Placental epithelial cell (primary cell): Measurements from ENCODE around the gene SMCP. TPM values are rescaled to one million over a fixed set of nuclear protein-coding genes. Genes with fewer than 3 reads are reported as not detected.

Experiments
- total RNA-seq: library from RNA; depleted of rRNA; stranded (reverse); fragments of >200 nt; gene quantifications from 2 replicates; pipeline ENCODE4 v1.2.3, GENCODE V29; 2012

Gene SMCP, protein sequence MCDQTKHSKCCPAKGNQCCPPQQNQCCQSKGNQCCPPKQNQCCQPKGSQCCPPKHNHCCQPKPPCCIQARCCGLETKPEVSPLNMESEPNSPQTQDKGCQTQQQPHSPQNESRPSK
- total RNA-seq, result not detected in 2 replicates

DNA sequence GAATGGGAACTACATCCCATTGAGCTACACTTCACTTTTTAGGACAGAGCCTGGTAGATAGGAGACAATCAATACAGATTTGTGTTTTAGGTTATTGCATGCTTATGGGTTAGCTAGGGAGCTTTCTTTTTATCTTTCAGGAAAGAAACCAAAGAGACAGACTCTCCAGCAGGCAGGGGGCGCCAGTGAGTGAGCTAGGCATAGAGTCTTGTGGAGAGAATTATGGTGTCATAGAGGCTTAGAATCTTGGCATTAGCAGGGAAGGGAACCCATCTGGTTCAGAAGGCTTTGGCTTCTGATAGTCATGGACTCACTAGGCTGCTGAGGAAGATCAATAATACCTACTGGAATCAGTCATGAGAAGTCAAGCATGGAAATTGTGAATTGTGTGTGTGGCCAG is at the start of gene SMCP:
SMCP (plus strand) TSS at position 281 of the 400 bp plus-strand sequence. CDS start 6,101 bp downstream, outside the sequence.

DNA sequence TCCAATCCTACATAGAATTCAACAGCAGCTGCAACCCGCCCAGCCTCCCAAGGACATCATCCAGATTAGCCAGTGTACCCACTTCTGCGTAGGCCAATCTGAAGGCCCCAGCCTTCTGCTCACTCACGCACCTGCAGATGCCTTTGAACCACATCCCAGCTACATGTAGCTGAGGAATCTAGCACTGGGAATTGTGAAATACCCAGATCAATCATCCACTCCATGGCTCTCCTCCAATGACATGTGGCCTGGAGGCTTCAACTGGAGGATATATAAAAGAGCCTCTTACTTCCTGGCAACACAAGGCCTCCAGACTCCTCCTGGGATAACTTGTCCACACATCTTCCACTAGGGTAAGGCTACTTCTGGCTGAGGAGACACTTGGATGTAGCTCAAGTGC is 35.6 kb upstream of the SMCP start, which contains the start of gene LCE6A:
LCE6A (plus strand) TSS at position 301 of the 400 bp plus-strand sequence. CDS start 665 bp downstream, outside the sequence.

DNA sequence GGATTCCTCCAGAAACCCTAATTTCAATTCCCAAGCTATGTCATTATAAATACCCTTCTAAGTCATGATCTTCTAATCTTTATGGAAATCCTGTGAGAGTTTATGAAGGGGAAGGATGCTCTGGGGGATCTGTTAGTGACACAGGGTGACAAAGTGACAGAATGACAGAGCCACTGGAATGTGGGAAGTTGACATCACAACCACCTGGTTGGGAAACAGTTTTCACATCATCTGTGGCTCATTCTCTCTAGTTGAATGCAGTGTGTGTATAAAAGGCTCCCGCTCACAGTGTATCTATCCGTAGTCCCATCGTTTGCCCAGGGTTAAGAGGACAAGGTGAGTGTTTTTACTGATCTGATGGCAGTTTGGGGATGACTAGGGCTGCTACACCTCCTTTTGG is 18.4 kb upstream of the SMCP start, which contains the start of gene LCE7A:
LCE7A (plus strand) TSS at position 301 of the 400 bp plus-strand sequence. CDS start 702 bp downstream, outside the sequence.

DNA sequence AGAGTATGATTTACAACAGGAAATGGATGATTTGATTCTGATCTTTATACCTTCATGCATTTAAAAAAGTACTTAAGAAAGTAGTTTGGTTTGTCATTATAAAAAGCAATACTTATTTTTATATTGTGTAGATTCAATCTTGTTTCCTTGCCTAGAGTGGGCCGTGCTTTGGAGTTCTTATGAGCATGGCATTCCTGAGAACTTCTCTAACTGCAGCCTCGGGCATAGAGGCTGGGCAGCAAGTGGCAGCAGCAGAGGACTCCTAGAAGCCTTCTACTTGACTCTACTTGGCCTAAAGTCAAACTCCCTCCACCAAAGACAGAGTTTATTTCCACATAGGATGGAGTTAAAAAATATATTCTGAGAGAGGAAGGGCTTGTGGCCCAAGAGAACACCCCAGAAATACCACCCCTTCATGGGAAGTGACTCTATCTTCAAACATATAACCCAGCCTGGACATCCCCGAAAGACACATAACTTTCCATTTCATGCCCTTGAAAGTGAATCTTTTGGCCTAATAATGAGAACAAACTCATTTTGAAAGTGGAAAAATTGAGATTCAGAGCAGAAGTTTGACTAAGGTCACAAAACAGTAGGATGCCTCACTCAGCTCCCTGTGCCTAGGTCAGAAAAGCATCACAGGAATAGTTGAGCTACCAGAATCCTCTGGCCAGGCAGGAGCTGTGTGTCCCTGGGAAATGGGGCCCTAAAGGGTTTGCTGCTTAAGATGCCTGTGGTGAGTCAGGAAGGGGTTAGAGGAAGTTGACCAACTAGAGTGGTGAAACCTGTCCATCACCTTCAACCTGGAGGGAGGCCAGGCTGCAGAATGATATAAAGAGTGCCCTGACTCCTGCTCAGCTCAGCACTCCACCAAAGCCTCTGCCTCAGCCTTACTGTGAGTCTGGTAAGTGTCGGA is 29.8 kb downstream of the SMCP start, which contains the start of gene IVL:
IVL (plus strand) TSS at position 861 of the 916 bp plus-strand sequence. CDS start 1,252 bp downstream, outside the sequence.

Other genes with a start within 250 kb of the SMCP start
- not detected in 2 replicates for gene LCE2D, start 214.9 kb upstream of the SMCP start, total RNA-seq
- gene LCE2C, start 203.0 kb upstream of the SMCP start, total RNA-seq, result not detected in 2 replicates
- gene LCE2B, start 192.2 kb upstream of the SMCP start, total RNA-seq, result not detected in 2 replicates
- 0.79 TPM in 1 of 2 replicates, not detected in the other for gene LCE2A, start 180.0 kb upstream of the SMCP start, total RNA-seq
- gene LCE4A, start 170.2 kb upstream of the SMCP start, total RNA-seq, result not detected in 2 replicates
- gene KPRP, start 120.3 kb upstream of the SMCP start, total RNA-seq, result not detected in 2 replicates
- gene LCE1F, start 103.2 kb upstream of the SMCP start, total RNA-seq, result not detected in 2 replicates
- gene LCE1E, start 92.1 kb upstream of the SMCP start, total RNA-seq, result not detected in 2 replicates
- not detected in 2 replicates for gene LCE1D, start 81.6 kb upstream of the SMCP start, total RNA-seq
- not detected in 2 replicates for gene LCE1C, start 71.7 kb upstream of the SMCP start, total RNA-seq
- gene LCE1B, start 66.4 kb upstream of the SMCP start, total RNA-seq, result not detected in 2 replicates
- gene LCE1A, start 50.8 kb upstream of the SMCP start, total RNA-seq, result not detected in 2 replicates
- gene LCE6A, start 35.5 kb upstream of the SMCP start, total RNA-seq, result not detected in 2 replicates
- not detected in 2 replicates for gene LCE7A, start 18.3 kb upstream of the SMCP start, total RNA-seq
- 0.54 and 0.79 TPM in 2 replicates for gene IVL, start 30.2 kb downstream of the SMCP start, total RNA-seq
- not detected in 2 replicates for gene SPRR5, start 68.9 kb downstream of the SMCP start, total RNA-seq
- not detected in 2 replicates for gene SPRR4, start 92.3 kb downstream of the SMCP start, total RNA-seq
- gene SPRR1A, start 105.8 kb downstream of the SMCP start, total RNA-seq, result not detected in 2 replicates
- gene SPRR3, start 123.4 kb downstream of the SMCP start, total RNA-seq, result 1.2 and 1.6 TPM in 2 replicates
- not detected in 2 replicates for gene SPRR1B, start 152.9 kb downstream of the SMCP start, total RNA-seq
- gene SPRR2D, start 162.8 kb downstream of the SMCP start, total RNA-seq, result not detected in 2 replicates
- not detected in 2 replicates for gene SPRR2A, start 179.2 kb downstream of the SMCP start, total RNA-seq
- not detected in 2 replicates for gene SPRR2B, start 193.3 kb downstream of the SMCP start, total RNA-seq
- gene SPRR2E, start 216.2 kb downstream of the SMCP start, total RNA-seq, result not detected in 2 replicates
- not detected in 2 replicates for gene SPRR2F, start 235.2 kb downstream of the SMCP start, total RNA-seq